K562 treated with DMSO at 1 percent for 48 hours (cell line): ENCODE measurements around the gene CD19. TPM values are rescaled to one million over a fixed set of nuclear protein-coding genes. Genes with fewer than 3 reads are reported as not detected.

Experiments
- total RNA-seq: library from RNA; unstranded; fragments of 300-600 nt; gene quantifications from 2 replicates; pipeline ENCODE4 v1.2.3, GENCODE V29; 2022; ENCODE audit warnings: low replicate concordance; ENCODE audit errors: extremely low read depth

Gene CD19
- total RNA-seq, result not detected in 2 replicates

GRCh38 chr16:28931801-28932225 lies at the start of gene CD19:
Gene CD19, plus strand, starts transcription at chr16:28931971. Its CDS starts 30 bp downstream, at chr16:28932001.

GRCh38 chr16:28924762-28925385 lies 6.9 kb upstream of the CD19 start, which contains the start of gene RABEP2:
Gene RABEP2, minus strand, starts transcription at chr16:28925238. Its CDS starts 75 bp downstream, at chr16:28925163.

GRCh38 chr16:28950648-28951409 lies 19.1 kb downstream of the CD19 start, which contains the start of gene NFATC2IP:
Gene NFATC2IP, plus strand, starts transcription at chr16:28950937. Its CDS starts 75 bp downstream, at chr16:28951012.

GRCh38 chr16:28974437-28975157 lies 42.8 kb downstream of the CD19 start, which contains the start of gene SPNS1:
Gene SPNS1, plus strand, starts transcription at chr16:28974778. Its CDS starts 374 bp downstream, at chr16:28975152.

GRCh38 chr16:28984619-28985135 lies 52.9 kb downstream of the CD19 start, which contains the start of gene LAT:
Gene LAT, plus strand, starts transcription at chr16:28985052. Its CDS starts 366 bp downstream, at chr16:28985418.

Other genes starting within 250 kb of the CD19 start
- gene EIF3C, start 220.5 kb upstream of the CD19 start, total RNA-seq, result not detected in 2 replicates
- gene NPIPB9, start 180.2 kb upstream of the CD19 start, total RNA-seq, result not detected in 2 replicates
- 201 TPM in 1 of 2 replicates, not detected in the other for gene ATXN2L, start 109.0 kb upstream of the CD19 start, total RNA-seq
- gene TUFM, start 85.6 kb upstream of the CD19 start, total RNA-seq, result not detected in 2 replicates
- not detected in 2 replicates for gene SH2B1, start 68.1 kb upstream of the CD19 start, total RNA-seq
- gene ATP2A1, start 53.5 kb upstream of the CD19 start, total RNA-seq, result not detected in 2 replicates
- gene RABEP2, start 6.7 kb upstream of the CD19 start, total RNA-seq, result not detected in 2 replicates
- gene NFATC2IP, start 19.0 kb downstream of the CD19 start, total RNA-seq, result not detected in 2 replicates
- 1,070 TPM in 1 of 2 replicates, not detected in the other for gene SPNS1, start 42.8 kb downstream of the CD19 start, total RNA-seq
- gene LAT, start 53.1 kb downstream of the CD19 start, total RNA-seq, result not detected in 2 replicates